Prostate gland (tissue), 2 donors: ENCODE data around the gene NUAK1. TPM values are rescaled to one million over a fixed set of nuclear protein-coding genes. Genes with fewer than 3 reads are reported as not detected.

Experiments used
- DNase-seq: peaks from one replicate; pipeline ENCODE4 v3.0.0-alpha.2; 2019; ENCODE audit warnings: low spot score
- H3K27ac ChIP-seq, 2 donors: fragments of 200-600 bp; sonication (generic); 2 replicates each; pipeline ENCODE4 v1.5.1; 2017 to 2019
- H3K27me3 ChIP-seq: fragments of 200-600 bp; sonication (generic); replicated peaks from 2 replicates; pipeline ENCODE4 v1.5.1; 2019; ENCODE audit not compliant: insufficient read depth
- H3K36me3 ChIP-seq, 2 donors: fragments of 200-600 bp; sonication (generic); 1 replicate in 1 of 2; 2 replicates in 1 of 2; pipeline versions ENCODE4 v1.5.1 to v1.8.1; 2017 to 2019
- H3K4me1 ChIP-seq: fragments of 200-600 bp; sonication (generic); replicated peaks from 2 replicates; pipeline ENCODE4 v1.5.1; 2019
- H3K4me3 ChIP-seq, 2 donors: fragments of 200-600 bp; sonication (generic); 2 replicates each; pipeline ENCODE4 v1.5.1; 2017 to 2019
- H3K9me3 ChIP-seq: fragments of 200-600 bp; sonication (generic); 2 replicates; pipeline ENCODE4 v1.5.1; 2017
- POLR2A ChIP-seq: fragments of 450-650 bp; IDR thresholded peaks from one replicate; pipeline ENCODE4 v1.6.1; 2016; ENCODE audit warnings: antibody characterized with exemption, mild to moderate bottlenecking
- POLR2AphosphoS5 ChIP-seq: sonication (generic); formaldehyde crosslinking; IDR thresholded peaks from one replicate; pipeline ENCODE4 v1.6.1; 2017; ENCODE audit warnings: antibody characterized with exemption
- WGBS: methylation state at CpG from one replicate; pipeline ENCODE4 v1.1.5; 2018; 5-methylcytosine and 5-hydroxymethylcytosine counted together
- intact Hi-C: fragments of 100-400 bp; cut with DNase I; formaldehyde crosslinking; loops from one replicate; pipeline ENCODE4 v1.14.2; 2022
- total RNA-seq, 2 donors: library from RNA; depleted of rRNA; stranded (reverse); fragments of >200 nt; gene quantifications; one replicate each; pipeline ENCODE4 v1.1.0, GENCODE V29; 2016
- TF ChIP-seq, protein P1 (sequence below), 4 experiments: fragments of 200-600 bp in 2 of 4; fragments of 450-650 bp in 2 of 4; sonication (generic) in 2 of 4; IDR thresholded peaks; 1 replicate in 3 of 4; 2 replicates in 1 of 4; pipeline ENCODE4 v1.5.1; 2016 to 2019; ENCODE audit warnings: antibody characterized with exemption in 4 of 4, mild to moderate bottlenecking in 2 of 4, moderate library complexity in 2 of 4

NUAK1 gene
- total RNA-seq, 2 donors from 2014 or later, result 9.6 to 16.0 TPM

DNA sequence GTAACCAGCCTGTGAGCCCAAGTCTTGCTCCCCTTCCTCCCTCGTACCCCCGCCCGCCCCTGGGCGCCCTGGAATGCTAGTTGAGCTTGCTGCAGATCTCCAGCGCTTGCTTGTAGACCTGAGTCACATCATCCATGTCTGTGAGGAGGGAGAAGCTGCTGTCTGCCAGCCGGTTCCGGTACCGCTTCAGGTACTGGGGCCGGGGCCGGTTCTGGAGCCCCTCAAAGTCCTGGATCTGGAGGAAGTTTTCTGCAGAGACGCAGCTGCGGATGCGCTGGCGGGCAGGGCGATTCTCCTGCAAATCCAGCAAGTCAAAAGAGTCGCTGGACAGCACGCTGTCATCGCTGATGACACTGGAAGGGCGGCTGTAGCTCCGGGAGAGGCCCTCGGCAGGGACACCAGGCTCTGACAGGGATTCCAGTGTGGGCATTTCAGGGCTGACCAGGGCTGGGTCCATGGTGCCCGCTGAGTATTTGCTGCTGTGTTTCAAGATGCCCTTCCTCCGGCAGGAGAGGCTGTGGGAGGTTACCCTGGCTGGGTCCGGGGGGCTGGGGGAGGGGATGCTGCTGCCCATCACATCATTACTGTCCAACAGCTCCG is 71.9 kb downstream of the NUAK1 start:
- no peak overlapping the region for H3K27ac ChIP-seq
- TF ChIP-seq POLR2A, result no peak
- no peak for TF ChIP-seq POLR2AphosphoS5
- TF ChIP-seq, protein P1, sequence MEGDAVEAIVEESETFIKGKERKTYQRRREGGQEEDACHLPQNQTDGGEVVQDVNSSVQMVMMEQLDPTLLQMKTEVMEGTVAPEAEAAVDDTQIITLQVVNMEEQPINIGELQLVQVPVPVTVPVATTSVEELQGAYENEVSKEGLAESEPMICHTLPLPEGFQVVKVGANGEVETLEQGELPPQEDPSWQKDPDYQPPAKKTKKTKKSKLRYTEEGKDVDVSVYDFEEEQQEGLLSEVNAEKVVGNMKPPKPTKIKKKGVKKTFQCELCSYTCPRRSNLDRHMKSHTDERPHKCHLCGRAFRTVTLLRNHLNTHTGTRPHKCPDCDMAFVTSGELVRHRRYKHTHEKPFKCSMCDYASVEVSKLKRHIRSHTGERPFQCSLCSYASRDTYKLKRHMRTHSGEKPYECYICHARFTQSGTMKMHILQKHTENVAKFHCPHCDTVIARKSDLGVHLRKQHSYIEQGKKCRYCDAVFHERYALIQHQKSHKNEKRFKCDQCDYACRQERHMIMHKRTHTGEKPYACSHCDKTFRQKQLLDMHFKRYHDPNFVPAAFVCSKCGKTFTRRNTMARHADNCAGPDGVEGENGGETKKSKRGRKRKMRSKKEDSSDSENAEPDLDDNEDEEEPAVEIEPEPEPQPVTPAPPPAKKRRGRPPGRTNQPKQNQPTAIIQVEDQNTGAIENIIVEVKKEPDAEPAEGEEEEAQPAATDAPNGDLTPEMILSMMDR (IDR thresholded peaks at IDR 0.05), result no peak
- WGBS, result 94% methylated on average over 24 of the region's 25 CpGs
- no peak overlapping the region for H3K4me3 ChIP-seq
- no peak for DNase-seq
- intact Hi-C loops, result no loop called here
- no peaks in the 10 kb centered on the region for H3K27me3 ChIP-seq
- H3K36me3 ChIP-seq, result no peaks in the 10 kb centered on the region
- H3K4me1 ChIP-seq, result no peaks in the 10 kb centered on the region
- no peaks in the 10 kb centered on the region for H3K9me3 ChIP-seq

DNA sequence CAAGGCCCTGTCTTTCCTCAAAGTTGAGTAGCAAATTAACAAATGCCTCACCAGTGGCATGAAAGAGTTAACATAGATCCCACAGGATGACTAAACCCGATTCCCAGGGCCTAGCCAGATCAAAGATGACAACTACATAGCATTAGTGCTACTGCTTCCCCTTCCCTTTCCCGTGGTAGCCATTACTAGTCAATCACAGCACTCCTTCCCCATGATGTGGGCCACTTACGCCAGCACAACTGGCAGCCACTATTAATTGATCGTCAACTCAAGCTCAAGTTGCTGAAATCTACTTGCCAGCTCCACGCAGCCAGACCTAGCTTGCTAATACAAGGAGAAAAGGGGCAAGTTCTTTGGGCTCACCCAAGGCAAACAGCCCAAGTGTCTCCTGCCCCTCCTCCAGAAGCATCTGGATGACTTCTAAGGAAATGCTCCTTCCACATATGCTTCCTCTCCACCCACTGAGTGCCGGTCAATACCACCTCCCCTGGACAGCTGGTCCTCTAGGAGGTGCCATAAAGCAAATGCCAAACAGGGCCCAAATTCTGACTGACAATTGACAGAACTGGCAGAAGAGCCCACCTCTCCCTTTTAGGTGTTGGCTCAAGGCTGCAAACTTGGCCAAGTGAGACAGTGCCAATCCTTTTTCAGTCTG is 72.6 kb downstream of the NUAK1 start:
- no peak for DNase-seq
- no peaks in the 10 kb centered on the region for H3K27me3 ChIP-seq
- WGBS, result 68% methylated on average over 6 of the region's 6 CpGs
- H3K36me3 ChIP-seq, result no peaks in the 10 kb centered on the region
- no peak overlapping the region for H3K27ac ChIP-seq
- intact Hi-C loops, result no loop called here
- TF ChIP-seq POLR2A, result no peak
- no peak for TF ChIP-seq POLR2AphosphoS5
- TF ChIP-seq, protein P1 (IDR thresholded peaks at IDR 0.05), result no peak
- H3K4me3 ChIP-seq, result no peak overlapping the region
- H3K4me1 ChIP-seq, result no peaks in the 10 kb centered on the region
- H3K9me3 ChIP-seq, result no peaks in the 10 kb centered on the region

DNA sequence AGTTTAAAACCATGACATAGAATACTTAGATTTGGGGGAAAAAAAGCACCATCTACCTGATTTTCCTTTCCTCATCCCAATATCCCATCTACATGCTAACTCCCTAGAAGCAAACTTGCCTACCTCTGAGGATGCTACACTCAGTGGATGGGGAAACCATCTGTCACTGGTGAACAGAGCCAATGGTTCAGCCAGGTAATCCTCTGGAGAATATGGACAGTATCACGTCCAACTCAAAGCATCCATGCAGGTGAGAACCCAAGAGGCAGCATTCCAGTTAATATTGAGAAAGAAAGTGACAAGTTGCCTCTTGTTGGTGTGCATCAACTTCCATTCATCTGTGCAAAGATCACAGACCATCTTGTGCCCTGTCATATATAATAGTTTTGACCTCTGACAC is 73.2 kb downstream of the NUAK1 start:
- no peak for DNase-seq
- H3K4me3 ChIP-seq, result no peak overlapping the region
- WGBS, result 95% methylated on average over 1 of the region's 1 CpG
- H3K9me3 ChIP-seq, result no peaks in the 10 kb centered on the region
- intact Hi-C loops, result no loop called here
- H3K36me3 ChIP-seq, result no peaks in the 10 kb centered on the region
- H3K4me1 ChIP-seq, result no peaks in the 10 kb centered on the region
- no peaks in the 10 kb centered on the region for H3K27me3 ChIP-seq
- TF ChIP-seq POLR2AphosphoS5 (no peak), POLR2A (no peak)
- TF ChIP-seq, protein P1 (IDR thresholded peaks at IDR 0.05), result no peak
- H3K27ac ChIP-seq, result no peak overlapping the region

DNA sequence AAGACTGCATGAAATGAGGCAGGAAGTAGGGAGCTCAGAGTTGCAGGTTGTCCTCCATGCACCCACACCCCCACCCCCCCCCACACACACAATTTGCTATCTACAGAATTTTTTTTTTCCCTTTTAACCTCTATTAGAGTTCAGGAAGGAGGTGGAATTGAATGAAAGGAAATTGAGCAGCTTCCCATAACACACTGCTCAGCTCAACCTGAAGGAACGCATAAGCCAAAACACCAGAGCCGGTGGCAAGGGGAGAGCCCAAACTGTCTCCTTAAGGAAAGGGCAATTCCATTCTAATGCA is 74.1 kb downstream of the NUAK1 start:
- no peak for DNase-seq
- Histone ChIP-seq H3K4me1 (no peaks in the 10 kb centered on the region), H3K36me3 (no peaks in the 10 kb centered on the region), H3K27me3 (no peaks in the 10 kb centered on the region), H3K9me3 (no peaks in the 10 kb centered on the region), H3K27ac (no peak overlapping the region), H3K4me3 (no peak overlapping the region)
- TF ChIP-seq POLR2AphosphoS5, result no peak
- TF ChIP-seq, protein P1 (IDR thresholded peaks at IDR 0.05), result no peak
- no peak for TF ChIP-seq POLR2A
- intact Hi-C loops, result no loop called here
- WGBS, result 100% methylated on average over 2 of the region's 2 CpGs
